Tibial nerve (tissue), 4 donors: ENCODE results near the gene CDKN2A. TPM values are rescaled to one million over a fixed set of nuclear protein-coding genes. Genes with fewer than 3 reads are reported as not detected.

Source experiments
- DNase-seq, 2 donors: peaks; one replicate each; pipeline ENCODE4 v3.0.0-alpha.2; 2019; ENCODE audit warnings: low spot score in 2 of 2
- H3K27ac ChIP-seq, 4 donors: fragments of 200-600 bp; sonication (generic) in 3 of 4; one replicate each; pipeline ENCODE4 v1.5.1; 2017 to 2019; ENCODE audit warnings: mild to moderate bottlenecking in 1 of 4
- H3K27me3 ChIP-seq, 2 donors: fragments of 200-600 bp; sonication (generic) in 1 of 2; one replicate each; pipeline versions ENCODE4 v1.5.1 to v1.6.0; 2017 to 2019
- H3K36me3 ChIP-seq, 3 donors: fragments of 200-600 bp; sonication (generic); one replicate each; pipeline ENCODE4 v1.5.1; 2018 to 2019
- H3K4me1 ChIP-seq, 4 donors: fragments of 200-600 bp; sonication (generic) in 3 of 4; one replicate each; pipeline ENCODE4 v1.5.1; 2017 to 2019
- H3K4me3 ChIP-seq, 4 donors: fragments of 200-600 bp; sonication (generic) in 3 of 4; one replicate each; pipeline ENCODE4 v1.5.1; 2017 to 2019; ENCODE audit warnings: mild to moderate bottlenecking in 1 of 4, moderate library complexity in 1 of 4
- H3K9me3 ChIP-seq, 4 donors: fragments of 200-600 bp; sonication (generic) in 3 of 4; one replicate each; pipeline ENCODE4 v1.5.1; 2017 to 2019
- CTCF ChIP-seq, 5 experiments: fragments of 200-600 bp in 3 of 5; fragments of 450-650 bp in 2 of 5; sonication (generic) in 3 of 5; IDR thresholded peaks; one replicate each; pipeline ENCODE4 v1.5.1; 2016 to 2019; ENCODE audit warnings: antibody characterized with exemption in 5 of 5, mild to moderate bottlenecking in 3 of 5, moderate library complexity in 2 of 5
- EP300 ChIP-seq, 2 donors: sonication (generic); formaldehyde crosslinking; IDR thresholded peaks; one replicate each; pipeline ENCODE4 v1.6.1; 2017; ENCODE audit warnings: antibody characterized with exemption in 2 of 2, mild to moderate bottlenecking in 1 of 2
- POLR2A ChIP-seq, 2 donors: fragments of 450-650 bp; IDR thresholded peaks; one replicate each; pipeline ENCODE4 v1.6.1; 2017; ENCODE audit warnings: antibody characterized with exemption in 2 of 2, mild to moderate bottlenecking in 2 of 2, moderate library complexity in 2 of 2
- WGBS, 2 donors: methylation state at CpG; one replicate each; pipeline ENCODE4 v1.1.5; 2018; 5-methylcytosine and 5-hydroxymethylcytosine counted together
- total RNA-seq, 4 donors: library from RNA; depleted of rRNA; stranded (reverse); fragments of >200 nt; gene quantifications; one replicate each; pipeline ENCODE4 v1.1.0, GENCODE V29; 2016

Gene CDKN2A
- total RNA-seq, 4 donors from 2014 or later = 1.7 to 11.6 (median 2.4) TPM

GRCh38 chr9:21945606-21946005 is 48.6 kb downstream of the CDKN2A start:
- H3K4me1 ChIP-seq = no peaks in the 10 kb centered on the region
- TF ChIP-seq CTCF (IDR thresholded peaks at IDR 0.05) (no peak), POLR2A (IDR thresholded peaks at IDR 0.05) (no peak), EP300 (IDR thresholded peaks at IDR 0.05) (no peak)
- H3K27ac ChIP-seq = no peak overlapping the region
- 89 to 97% methylated on average over 2 of the region's 2 CpGs for WGBS, 2 donors
- DNase-seq = no peak
- H3K27me3 ChIP-seq = no peaks in the 10 kb centered on the region
- H3K9me3 ChIP-seq = peaks cover 0 to 3% (median 0%) of the 10 kb centered on the region in 4 donors
- H3K36me3 ChIP-seq = no peaks in the 10 kb centered on the region
- no peak overlapping the region for H3K4me3 ChIP-seq

GRCh38 chr9:21943464-21943863 is 50.7 kb downstream of the CDKN2A start:
- TF ChIP-seq CTCF (IDR thresholded peaks at IDR 0.05) (no peak), EP300 (IDR thresholded peaks at IDR 0.05) (no peak), POLR2A (IDR thresholded peaks at IDR 0.05) (no peak)
- Histone ChIP-seq H3K36me3 (no peaks in the 10 kb centered on the region), H3K4me1 (no peaks in the 10 kb centered on the region), H3K9me3 (no peaks in the 10 kb centered on the region), H3K27ac (no peak overlapping the region), H3K4me3 (no peak overlapping the region), H3K27me3 (no peaks in the 10 kb centered on the region)
- 87 to 89% methylated on average over 4 of the region's 4 CpGs for WGBS, 2 donors
- no peak for DNase-seq

- WGBS, 2 donors = 95 to 97% methylated on average over 4 of the region's 4 CpGs
- no peak for DNase-seq
Observed at GRCh38 chr9:21941337-21941995, 52.7 kb downstream of the CDKN2A start.

GRCh38 chr9:21936161-21936560 is 58.0 kb downstream of the CDKN2A start:
- H3K36me3 ChIP-seq = peaks cover 0 to 25% (median 0%) of the 10 kb centered on the region in 3 donors
- no peaks in the 10 kb centered on the region for H3K4me1 ChIP-seq
- no peak for TF ChIP-seq EP300 (IDR thresholded peaks at IDR 0.05)
- no peak for TF ChIP-seq POLR2A (IDR thresholded peaks at IDR 0.05)
- TF ChIP-seq CTCF (IDR thresholded peaks at IDR 0.05) = no peak
- DNase-seq = no peak
- H3K4me3 ChIP-seq = no peak overlapping the region
- no peaks in the 10 kb centered on the region for H3K27me3 ChIP-seq
- H3K27ac ChIP-seq = no peak overlapping the region
- WGBS, 2 donors = 86 to 94% methylated on average over 1 of the region's 1 CpG
- no peaks in the 10 kb centered on the region for H3K9me3 ChIP-seq

More at GRCh38 chr9:21941337-21941995, 52.7 kb downstream of the CDKN2A start:
- H3K4me1 ChIP-seq = no peaks in the 10 kb centered on the region
- TF ChIP-seq EP300 (IDR thresholded peaks at IDR 0.05) (no peak), POLR2A (IDR thresholded peaks at IDR 0.05) (no peak), CTCF (IDR thresholded peaks at IDR 0.05) (no peak)
- no peaks in the 10 kb centered on the region for H3K36me3 ChIP-seq
- no peaks in the 10 kb centered on the region for H3K27me3 ChIP-seq
- H3K4me3 ChIP-seq = no peak overlapping the region
- no peaks in the 10 kb centered on the region for H3K9me3 ChIP-seq
- H3K27ac ChIP-seq = no peak overlapping the region

GRCh38 chr9:21935631-21936030 is 58.6 kb downstream of the CDKN2A start:
- no peak overlapping the region for H3K27ac ChIP-seq

More at GRCh38 chr9:21935631-21936030, 58.6 kb downstream of the CDKN2A start:
- Histone ChIP-seq H3K4me1 (no peaks in the 10 kb centered on the region), H3K4me3 (no peak overlapping the region), H3K36me3 (peaks cover 0 to 31% (median 0%) of the 10 kb centered on the region in 3 donors), H3K9me3 (no peaks in the 10 kb centered on the region), H3K27me3 (no peaks in the 10 kb centered on the region)
- 69 to 74% methylated on average over 1 of the region's 1 CpG for WGBS, 2 donors
- no peak for DNase-seq
- no peak for TF ChIP-seq POLR2A (IDR thresholded peaks at IDR 0.05)
